ENCODE measurements around the gene ADAM19. TPM values are rescaled to one million over a fixed set of nuclear protein-coding genes. Genes with fewer than 3 reads are reported as not detected.

The ADAM19 gene
- total and polyA plus RNA-seq, 2 of the 4 experiments (the other 2 are of a cell fraction): 35.5 to 49.2 TPM

- ATAC-seq (ENCODE audit: low read depth): peak; percentile 65
- H4K20me1 ChIP-seq (ENCODE audit: insufficient read depth, low read length): peaks cover 1% of the 10 kb centered on the region; the same call in 1 of the 2 replicates
These were observed 34.7 kb downstream of the ADAM19 start for GRCh38 chr5:157540707-157541446.

More at GRCh38 chr5:157540707-157541446, 34.7 kb downstream of the ADAM19 start:
- peak overlapping the region; percentile 82 for H4K91ac ChIP-seq (ENCODE audit: insufficient read depth, low read depth, low read length)
- peaks cover 35% of the 10 kb centered on the region for H3K4me1 ChIP-seq (ENCODE audit: control insufficient read depth, insufficient read depth, low read length)
- peak overlapping the region; percentile 85; the same call in 1 of the 3 replicates for H2BK15ac ChIP-seq (ENCODE audit: low read depth, low read length)
- TF ChIP-seq RCOR1 (IDR thresholded peaks at IDR 0.05; ENCODE audit: insufficient replicate concordance, low read length) (peak; percentile 17), CEBPB (IDR thresholded peaks at IDR 0.05; ENCODE audit: low read depth, low read length) (peak; percentile 52; the same call in 1 of the 2 replicates), SMC3 (IDR thresholded peaks at IDR 0.05; ENCODE audit: low read depth, low read length) (no peak), MXI1 (IDR thresholded peaks at IDR 0.05; ENCODE audit: borderline replicate concordance, low read depth, low read length) (0 out of 2 replicates have a peak, but pooled peaks have one; percentile 17), RAD21 (IDR thresholded peaks at IDR 0.05; ENCODE audit: low read length) (no peak)
- H3K27ac ChIP-seq (ENCODE audit: insufficient read depth, low read length): peak overlapping the region; percentile 61
- peak overlapping the region; percentile 41 for H3K9ac ChIP-seq (ENCODE audit: low read depth, low read length)
- dilution Hi-C loops (cut with HindIII; ENCODE audit: low sequenced_read_pairs, unreplicated experiment) (no loop called here), in situ Hi-C loops (cut with MboI; ENCODE audit: low sequenced_read_pairs) (no loop called here), intact Hi-C loops (cut with micrococcal nuclease) (no loop called here)
- H2BK120ac ChIP-seq (ENCODE audit: low read depth, low read length): peak overlapping the region; percentile 92
- H3K9me1 ChIP-seq (ENCODE audit: insufficient read depth, low read length): peaks cover 23% of the 10 kb centered on the region
- POLR2A ChIA-PET (ENCODE audit: unreplicated experiment): no interaction called here
- WGBS, 2 experiments (ENCODE audit: extremely low coverage in 2 of 2, insufficient read length in 1 of 2): 83% methylated on average over 1 of the region's 11 CpGs; no CpG with 5 or more reads in 1 of the 2 experiments
- H3K36me3 ChIP-seq (ENCODE audit: control insufficient read depth, insufficient read depth, low read length): peaks cover 9% of the 10 kb centered on the region
- H3K56ac ChIP-seq (ENCODE audit: extremely low read depth, insufficient read depth, low read length): peak overlapping the region; percentile 76
- no peaks in the 10 kb centered on the region for H3K27me3 ChIP-seq (ENCODE audit: control insufficient read depth, insufficient read depth, low read length)
- H2BK20ac ChIP-seq (ENCODE audit: low read depth, low read length): peak overlapping the region; percentile 82
- H3K79me1 ChIP-seq (ENCODE audit: low read depth in 1 of 2, low read length in 2 of 2): peaks cover 31 to 77% of the 10 kb centered on the region in 2 experiments
- peak overlapping the region; percentile 79 for H2AK5ac ChIP-seq (ENCODE audit: low read depth, low read length)
- no peak overlapping the region for H3K4me3 ChIP-seq (ENCODE audit: insufficient read depth, low read depth, low read length)
- DNase-seq: peak; percentile 84
- peak overlapping the region; percentile 92 for H2AK9ac ChIP-seq (replicated peaks; ENCODE audit: low read depth, low read length, poor library complexity)
- CTCF ChIA-PET: no interaction called here
- peak overlapping the region; percentile 95 for H3K4ac ChIP-seq (ENCODE audit: low read depth, low read length)
- no TSS peak for BruUV-seq (replicated peaks)
- H2BK5ac ChIP-seq (ENCODE audit: low read depth, low read length, poor library complexity, severe bottlenecking): peak overlapping the region; percentile 61
- H4K5ac ChIP-seq (ENCODE audit: low read depth, low read length): peak overlapping the region; percentile 63
- peak overlapping the region; percentile 61 to 93 for H4K8ac ChIP-seq (ENCODE audit: low read depth in 2 of 2, low read length in 2 of 2)
- peak overlapping the region; percentile 60 for H3K4me2 ChIP-seq (ENCODE audit: low read depth, low read length)
- H3K14ac ChIP-seq (replicated peaks; ENCODE audit: low read depth, low read length): peak overlapping the region; percentile 91
- peak overlapping the region; percentile 80 for H3K23ac ChIP-seq (ENCODE audit: low read depth, low read length)
- no peaks in the 10 kb centered on the region for H3K9me3 ChIP-seq (ENCODE audit: control insufficient read depth, insufficient read depth, low read length)
- peak overlapping the region; percentile 41 for H3K18ac ChIP-seq (ENCODE audit: low read depth, low read length)
- H2AFZ ChIP-seq (replicated peaks; ENCODE audit: low read length, poor library complexity): peak overlapping the region; percentile 91
